ENCODE measurements around the gene PRRC1.
"Not testable (repeated sequence)": the region's sequence is repeated elsewhere in the genome, so short reads cannot be mapped to it uniquely, and the experiment has no call there.

Gene PRRC1

DNA sequence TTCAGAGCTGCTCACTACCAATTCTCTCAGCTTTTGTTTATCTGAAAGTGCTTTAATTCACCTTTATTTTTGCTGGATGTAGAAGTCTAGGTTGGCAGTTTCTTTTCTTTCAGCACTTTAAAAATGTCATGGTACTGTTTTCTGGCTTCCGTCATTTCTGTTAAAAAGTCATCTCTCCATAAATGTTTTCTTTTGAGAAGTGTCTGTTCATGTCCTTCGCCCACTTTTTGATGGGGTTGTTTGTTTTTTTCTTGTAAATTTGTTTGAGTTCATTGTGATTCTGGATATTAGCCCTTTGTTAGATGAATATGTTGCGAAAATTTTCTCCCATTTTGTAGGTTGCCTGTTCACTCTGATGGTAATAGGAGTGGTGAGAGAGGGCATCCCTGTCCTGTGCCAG lies 23.1 kb downstream of the PRRC1 start:
- DNase-seq (ENCODE audit: low read depth in 1 of 2, low spot score in 1 of 2) = not testable (repeated sequence)

DNA sequence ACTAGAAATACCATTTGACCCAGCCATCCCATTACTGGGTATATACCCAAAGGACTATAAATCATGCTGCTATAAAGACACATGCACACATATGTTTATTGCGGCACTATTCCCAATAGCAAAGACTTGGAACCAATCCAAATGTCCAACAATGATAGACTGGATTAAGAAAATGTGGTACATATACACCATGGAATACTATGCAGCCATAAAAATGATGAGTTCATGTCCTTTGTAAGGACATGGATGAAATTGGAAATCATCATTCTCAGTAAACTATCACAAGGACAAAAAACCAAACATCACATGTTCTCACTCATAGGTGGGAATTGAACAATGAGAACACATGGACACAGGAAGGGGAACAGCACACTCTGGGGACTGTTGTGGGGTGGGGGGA lies 27.8 kb downstream of the PRRC1 start:
- not testable (repeated sequence) for DNase-seq (ENCODE audit: low read depth in 1 of 2, low spot score in 1 of 2)

DNA sequence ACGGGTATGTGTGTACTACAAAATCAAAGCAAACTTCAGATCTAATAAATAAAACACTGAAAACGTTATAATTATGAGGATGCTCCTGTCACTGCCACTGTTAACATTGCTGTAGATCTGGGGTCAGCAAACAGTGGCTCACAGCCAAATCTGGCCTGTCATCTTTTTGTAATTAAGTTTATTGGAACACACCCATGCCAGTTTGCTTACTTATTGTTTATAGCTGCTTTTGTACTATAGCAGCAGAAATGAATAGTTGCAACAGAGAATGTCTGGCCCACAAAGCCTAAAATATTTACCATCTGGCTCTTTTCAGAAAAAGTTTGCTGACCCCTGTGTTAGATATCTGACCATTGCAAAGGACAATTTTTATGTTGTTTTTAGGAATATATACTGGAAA lies 32.1 kb downstream of the PRRC1 start:
- no peak for DNase-seq (ENCODE audit: low read depth in 1 of 2, low spot score in 1 of 2)

DNA sequence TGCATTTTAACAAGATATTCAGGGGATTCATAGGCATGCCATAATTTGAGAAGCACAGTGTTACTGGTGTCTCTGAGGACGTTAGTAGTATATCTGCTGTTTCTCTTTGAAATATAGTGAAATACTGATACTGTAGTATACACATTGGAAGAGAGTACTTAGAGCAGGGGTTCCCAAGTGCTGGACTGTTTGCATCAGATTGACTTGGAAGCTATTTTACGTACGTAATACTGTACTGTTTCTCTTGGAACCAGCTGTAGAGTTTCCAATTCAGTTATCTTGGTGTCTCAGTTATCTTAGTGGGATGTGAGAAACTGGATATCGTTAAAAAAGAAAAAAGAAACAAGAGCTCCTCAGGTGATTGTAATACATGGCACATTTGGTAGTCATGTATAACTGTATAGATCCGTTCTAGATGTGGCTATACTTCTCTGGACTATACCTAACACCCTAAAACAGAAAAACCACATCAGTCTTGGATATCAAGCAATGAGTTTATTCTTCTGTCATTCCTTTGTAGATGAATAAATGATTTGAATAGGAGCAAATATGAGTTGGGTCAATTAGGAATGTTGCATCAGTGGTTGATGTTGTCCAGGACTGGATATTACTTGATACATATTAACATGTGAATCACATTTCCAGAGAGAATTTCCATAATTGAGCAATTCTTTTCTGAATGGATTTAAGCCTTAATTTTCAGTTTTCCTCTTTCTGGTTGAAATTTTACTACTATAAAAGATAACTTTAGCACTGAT lies 33.4 kb downstream of the PRRC1 start:
- no peak for DNase-seq (ENCODE audit: low read depth in 1 of 2, low spot score in 1 of 2)

DNA sequence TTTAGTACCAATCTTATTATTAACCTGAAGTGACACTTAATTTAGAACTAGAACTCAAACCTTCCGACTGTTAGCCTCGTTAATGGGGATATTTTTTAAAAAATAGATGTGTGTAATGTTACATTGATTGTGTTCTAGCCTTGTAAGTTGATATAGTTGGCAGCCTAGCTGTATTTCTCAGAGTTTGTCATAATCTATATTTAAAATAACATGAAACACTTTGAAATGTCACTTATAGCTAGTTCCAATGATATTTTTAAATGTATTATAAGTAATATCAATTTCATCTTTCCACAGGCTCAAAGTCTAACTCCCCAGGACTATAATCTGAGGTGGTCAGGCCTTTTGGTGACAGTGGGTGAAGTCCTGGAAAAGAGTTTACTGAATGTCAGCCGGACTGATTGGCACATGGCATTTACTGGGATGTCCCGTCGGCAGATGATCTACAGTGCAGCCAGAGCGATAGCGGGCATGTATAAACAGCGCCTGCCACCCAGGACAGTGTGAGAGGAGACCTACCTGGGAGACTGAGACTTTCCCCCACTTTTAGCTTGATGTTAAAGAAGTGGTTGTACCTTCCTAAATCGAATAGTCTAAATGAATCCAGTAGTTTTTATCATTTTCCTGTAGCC lies 34.1 kb downstream of the PRRC1 start:
- DNase-seq (ENCODE audit: low read depth in 1 of 2, low spot score in 1 of 2) = no peak

DNA sequence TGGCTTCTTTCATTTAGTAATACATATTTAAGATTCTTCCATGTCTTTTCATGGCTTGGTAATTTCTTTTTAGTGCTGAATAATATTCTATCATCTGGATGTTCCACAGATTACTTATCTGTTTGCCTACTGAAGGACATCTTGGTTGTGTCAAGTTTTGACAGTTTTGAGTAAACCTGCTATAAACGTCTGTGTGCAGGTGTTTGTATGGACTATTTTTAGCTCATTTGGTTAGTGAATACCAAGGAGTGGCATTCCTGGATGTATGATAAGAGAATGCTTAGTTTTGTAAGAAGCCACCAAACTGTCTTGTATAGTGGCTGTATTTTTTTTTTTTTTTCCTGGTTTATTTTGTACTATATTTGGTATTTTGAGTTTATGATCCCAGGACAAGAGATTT lies 38.4 kb downstream of the PRRC1 start:
- DNase-seq (ENCODE audit: low read depth in 1 of 2, low spot score in 1 of 2) = no peak

DNA sequence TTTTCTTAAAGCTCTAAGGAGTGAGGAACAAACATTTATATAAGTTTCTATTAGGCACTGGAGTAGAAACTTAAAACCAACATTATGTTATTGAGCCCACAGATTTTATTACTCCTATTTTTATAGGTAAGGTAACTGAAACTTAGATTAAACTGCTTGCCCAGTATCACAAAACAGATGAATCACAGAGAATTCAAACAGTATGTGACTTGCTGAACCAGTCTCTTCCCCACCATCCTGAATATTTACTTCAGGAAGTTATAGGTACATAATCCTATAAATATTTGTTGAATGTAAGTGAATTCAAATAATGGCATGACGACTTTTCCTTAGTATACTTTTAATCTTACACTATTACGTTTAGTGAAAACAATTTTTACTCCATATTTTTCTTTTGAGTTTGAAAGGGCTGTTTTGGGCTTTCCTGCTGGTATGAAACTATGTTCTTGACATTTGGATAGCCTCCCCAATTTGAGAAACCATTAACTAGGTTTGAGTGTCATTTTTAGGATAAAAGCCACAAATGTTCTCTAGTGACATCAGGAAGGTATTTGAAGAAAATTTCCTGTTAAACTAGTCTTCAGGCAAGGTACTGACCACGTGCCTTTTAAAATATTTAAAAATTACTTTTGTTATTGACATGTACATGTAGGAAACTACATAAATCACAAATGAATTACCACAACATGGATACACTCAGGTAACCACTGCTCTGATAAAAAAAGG lies 39.3 kb downstream of the PRRC1 start:
- no peak for DNase-seq (ENCODE audit: low read depth in 1 of 2, low spot score in 1 of 2)

DNA sequence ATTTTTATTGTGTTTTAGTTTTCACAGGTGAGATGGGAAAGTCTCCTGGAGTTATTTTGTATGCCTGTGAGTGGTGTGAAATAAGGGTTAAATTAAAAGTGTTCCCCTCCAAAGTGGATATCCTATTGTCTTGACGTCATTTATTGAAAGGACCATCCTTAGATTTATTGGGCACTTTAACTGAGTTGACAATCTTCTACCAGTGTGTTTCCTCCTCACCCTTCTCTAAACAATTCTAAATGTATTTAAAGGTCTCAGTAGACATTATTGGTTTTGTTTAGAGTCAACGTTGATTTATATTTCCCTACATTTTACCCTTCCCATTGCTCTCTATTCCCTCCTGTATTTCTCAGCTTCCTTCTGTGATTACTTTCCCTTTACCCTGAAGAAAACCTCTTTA lies 40.8 kb downstream of the PRRC1 start:
- DNase-seq (ENCODE audit: low read depth in 1 of 2, low spot score in 1 of 2) = no peak

DNA sequence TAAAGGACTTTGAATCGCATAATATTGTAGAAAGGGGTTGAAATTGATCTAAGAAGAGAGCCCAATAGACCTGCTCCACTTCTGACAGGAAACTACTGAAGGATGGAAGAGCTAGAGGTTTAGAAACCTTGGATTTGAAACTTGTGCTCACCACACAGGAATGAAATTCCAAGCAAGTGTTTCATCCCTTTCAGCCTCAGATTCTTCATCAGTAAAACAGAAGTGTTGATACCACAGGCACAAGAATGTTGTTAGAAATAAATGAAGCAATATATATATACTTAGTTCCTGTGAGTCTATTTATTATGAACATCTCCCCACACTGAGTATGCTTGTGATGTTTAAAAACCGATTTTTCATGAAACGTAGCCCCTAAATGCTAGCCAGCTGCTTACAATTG lies 43.8 kb downstream of the PRRC1 start:
- DNase-seq (ENCODE audit: low read depth in 1 of 2, low spot score in 1 of 2) = no peak

DNA sequence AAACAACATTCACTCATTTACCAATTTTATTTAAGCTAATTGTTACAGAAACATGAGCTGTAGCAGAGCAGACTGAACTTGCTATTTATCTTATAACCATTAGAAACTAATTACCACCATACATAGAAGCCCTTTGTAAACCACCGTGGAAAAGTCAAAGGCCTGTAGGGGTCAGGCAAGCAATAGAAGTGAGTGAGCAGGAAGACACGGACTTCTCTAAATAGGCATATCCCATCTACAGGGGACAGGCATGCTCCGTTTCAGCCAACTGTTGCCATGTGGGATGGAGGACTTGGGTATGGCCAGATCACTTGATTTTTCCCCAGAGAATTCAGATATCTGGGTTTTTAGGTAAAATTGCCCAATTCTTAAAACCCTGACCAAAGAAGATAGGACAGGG lies 44.8 kb downstream of the PRRC1 start:
- DNase-seq (ENCODE audit: low read depth in 1 of 2, low spot score in 1 of 2) = no peak

DNA sequence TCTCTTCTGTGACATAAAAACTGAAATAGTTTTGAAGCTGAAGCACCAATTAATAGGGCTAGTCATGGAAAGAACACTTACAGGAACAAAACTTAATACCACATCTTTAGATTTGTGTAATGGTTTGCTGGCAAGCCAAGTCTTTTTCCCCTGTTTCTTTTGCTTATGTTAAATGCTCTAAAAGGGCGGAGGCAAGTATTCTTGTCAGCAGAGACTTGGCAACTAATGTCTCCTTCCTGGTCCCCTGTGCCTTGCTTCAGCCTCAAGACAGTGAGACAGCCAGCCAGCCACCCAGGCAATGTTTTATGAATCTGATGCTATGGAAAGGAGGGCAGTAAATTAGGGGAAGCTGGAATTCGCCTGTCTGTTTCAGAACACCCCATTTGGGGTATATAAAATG lies 45.7 kb downstream of the PRRC1 start:
- DNase-seq (ENCODE audit: low read depth in 1 of 2, low spot score in 1 of 2) = no peak

DNA sequence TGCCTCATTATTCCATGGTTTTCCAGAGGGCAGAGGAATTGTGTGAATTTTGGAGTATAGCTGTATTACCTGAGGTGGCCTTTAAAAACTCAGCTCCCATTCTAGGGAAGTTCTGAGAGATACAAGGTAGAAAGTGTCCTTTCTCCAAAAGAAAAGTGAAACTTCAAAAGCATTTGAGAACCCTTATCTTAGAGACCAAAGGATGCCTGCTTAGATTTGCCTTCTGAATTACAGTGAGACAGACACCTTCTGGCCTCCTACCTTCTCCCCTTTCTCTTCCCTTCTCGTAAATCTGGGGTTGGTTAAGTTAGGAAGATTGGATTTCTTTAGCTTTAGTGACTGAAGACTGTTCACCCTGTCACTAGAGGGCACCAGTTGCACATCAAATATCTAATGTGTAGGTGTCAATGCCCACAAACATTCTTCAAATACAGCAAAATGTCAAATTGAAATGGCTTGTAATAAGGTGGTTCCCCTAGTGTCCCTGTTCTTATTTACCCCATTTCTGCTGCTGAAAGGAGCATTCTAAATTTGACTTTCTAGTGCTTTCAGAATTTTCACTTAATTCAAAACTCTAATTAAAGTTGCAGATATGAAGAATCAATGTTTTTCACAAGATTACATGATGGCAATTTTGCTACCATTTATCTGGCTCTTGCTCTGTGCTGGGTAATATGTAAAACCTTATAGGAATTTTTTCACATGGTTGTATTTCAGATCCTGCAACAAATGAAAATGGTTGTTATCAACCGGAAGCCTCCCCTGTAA lies 46.7 kb downstream of the PRRC1 start:
- peak in 1 of 2 donors; percentile 33 for DNase-seq (ENCODE audit: low read depth in 1 of 2, low spot score in 1 of 2)

DNA sequence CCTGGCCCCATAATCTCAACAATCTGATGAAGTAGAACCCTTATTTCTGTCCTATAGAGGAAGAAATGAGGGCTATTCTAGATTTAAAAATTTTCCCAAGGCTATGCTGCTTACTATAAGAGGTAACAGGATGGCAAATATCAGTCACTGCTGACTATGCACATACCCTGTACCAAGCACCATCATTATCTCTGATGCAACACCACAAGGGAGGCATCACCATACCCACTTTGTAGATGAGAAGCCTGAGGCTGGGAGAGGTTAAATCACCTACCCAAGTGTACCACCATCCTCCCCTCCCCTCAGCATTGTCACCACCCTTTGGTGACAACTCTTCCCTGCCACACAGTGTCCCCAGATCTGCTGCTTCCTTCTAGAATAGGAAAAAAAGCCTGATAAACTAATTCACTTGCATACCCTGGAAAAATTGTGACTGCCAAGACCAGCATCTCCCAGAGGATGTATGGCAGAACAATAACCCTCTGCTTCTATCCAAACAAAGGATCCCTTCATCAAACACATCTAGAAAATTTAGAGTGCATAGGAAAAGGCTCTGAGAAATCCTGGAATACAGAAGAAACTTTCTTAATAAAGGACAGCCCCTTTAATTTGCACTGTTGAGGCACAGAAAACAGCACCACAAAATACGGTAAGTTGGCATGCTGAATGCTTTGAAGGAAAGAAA lies 48.3 kb downstream of the PRRC1 start:
- no peak for DNase-seq (ENCODE audit: low read depth in 1 of 2, low spot score in 1 of 2)

DNA sequence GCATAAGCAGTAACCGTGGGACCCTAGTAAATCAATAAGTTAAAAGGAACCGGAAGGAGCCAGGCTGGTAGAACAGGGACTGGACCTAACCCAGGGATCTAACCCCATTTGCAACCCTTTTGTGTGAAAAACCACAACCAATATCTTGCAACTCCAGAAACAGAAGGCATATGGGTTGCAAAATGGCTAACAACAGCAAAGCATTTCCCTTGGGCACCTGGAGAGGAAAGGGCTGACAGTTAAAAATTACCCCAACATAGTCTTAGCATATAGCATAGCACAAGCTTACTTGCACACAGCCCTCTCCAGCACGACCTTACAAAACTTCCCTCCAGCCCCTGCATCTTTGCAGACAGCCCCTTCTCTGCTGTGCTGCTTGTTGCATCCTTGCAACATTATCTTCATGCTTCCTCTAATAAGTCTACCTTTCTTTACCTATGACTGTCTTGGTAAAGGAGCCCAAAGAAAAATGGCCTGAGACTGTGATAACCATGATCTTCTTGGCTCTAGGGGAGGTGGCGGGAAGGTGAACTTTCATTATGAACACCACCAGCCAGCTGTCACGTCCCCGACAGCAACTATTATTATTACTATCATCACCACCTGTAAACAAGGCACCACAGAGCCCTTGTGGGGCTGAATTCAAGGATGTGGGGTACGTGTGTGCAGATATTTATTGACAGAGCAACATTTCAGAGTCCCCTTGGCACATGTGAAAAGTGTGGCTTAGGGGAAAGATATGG lies 49.8 kb downstream of the PRRC1 start:
- DNase-seq (ENCODE audit: low read depth in 1 of 2, low spot score in 1 of 2) = no peak

DNA sequence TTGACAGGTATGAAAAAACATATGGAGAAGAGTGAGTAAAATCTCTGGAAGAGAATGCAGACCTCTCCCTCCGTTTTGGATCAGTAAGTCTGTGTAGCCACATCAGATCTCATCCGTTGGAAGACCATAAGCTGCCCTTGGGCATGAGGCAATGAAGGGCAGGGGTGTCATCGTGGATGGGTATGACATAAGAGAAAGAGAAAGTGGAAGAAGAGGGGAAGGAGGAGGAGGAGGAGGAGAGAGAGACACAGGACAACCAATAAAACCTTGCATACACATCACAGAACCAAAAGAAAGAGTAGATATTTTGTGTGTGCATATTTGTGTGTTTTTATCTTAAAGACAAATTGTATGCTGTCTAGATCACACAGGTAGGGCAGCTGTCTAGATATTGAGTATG lies 50.7 kb downstream of the PRRC1 start:
- no peak for DNase-seq (ENCODE audit: low read depth in 1 of 2, low spot score in 1 of 2)

DNA sequence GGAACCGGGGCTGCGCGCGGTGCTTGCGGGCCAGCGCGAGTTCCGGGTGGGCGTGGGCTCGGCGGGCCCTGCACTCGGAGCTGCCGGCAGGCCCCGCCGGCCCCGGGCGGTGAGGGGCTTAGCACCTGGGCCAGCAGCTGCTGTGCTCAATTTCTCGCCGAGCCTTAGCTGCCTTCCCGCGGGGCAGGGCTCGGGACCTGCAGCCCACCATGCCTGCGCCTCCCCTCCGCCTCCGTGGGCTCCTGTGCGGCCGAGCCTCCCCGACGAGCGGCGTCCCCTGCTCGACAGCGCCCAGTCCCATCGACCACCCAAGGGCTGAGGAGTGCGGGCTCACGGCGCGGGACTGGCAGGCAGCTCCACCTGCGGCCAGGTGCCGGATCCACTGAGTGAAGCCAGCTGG lies 52.0 kb downstream of the PRRC1 start:
- DNase-seq (ENCODE audit: low read depth in 1 of 2, low spot score in 1 of 2) = not testable (repeated sequence)

DNA sequence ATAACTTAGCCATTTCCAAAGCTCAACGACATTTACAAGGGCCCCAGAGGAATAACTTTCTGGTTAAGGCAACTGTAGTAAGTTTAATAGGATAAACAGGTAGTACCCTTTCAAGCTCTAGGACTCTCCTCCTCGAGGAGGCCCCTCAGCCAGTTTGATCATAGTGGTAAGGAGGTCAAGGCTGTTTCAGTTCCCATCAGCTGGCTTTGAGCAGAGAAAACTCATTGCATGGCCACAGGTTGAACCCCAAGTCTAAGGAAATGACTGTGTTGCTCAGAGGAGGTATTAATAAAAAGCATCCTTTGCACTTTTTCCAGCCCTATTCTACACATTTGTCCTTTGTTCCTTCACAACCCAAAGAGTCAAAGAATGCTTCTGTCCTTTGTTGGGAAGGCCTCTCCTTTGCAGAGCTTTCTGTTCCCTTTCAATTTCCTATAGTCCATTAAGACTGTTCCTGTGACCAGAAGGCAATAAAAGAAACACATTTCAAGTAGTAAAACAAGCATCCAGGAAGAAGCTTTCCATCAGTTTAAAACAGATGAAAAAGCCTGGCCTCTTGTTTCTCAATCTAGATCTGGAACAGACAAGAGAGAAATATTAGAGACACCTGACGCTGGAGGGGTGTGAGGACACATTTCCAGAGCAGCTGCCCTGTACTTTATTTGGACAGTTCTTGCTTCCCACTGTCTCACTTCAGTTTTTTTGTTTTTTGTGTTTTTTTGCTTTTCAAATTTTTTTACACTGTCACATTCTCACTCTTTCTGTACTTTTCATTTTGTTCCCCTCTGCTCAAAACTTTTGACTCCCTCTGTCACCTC lies 54.1 kb downstream of the PRRC1 start:
- no peak for DNase-seq (ENCODE audit: low read depth in 1 of 2, low spot score in 1 of 2)

DNA sequence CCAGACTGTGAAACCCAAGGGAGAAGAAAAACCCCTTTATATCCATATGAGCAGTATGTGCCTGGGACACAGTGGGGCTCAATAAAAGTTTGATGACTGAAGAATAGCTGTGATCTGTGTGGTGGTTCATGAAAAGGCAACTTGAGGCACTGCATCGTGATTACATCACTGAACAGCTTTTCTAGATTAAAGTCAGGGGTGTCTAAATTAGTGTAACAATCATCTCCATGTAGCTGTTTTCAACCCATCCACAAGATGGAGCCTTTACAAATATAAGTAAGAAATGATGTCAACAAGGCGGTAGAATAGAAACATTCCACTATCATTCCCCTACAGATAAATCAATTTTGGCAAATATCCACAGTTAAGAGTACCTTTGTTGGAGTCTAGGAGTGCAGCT lies 55.5 kb downstream of the PRRC1 start:
- DNase-seq (ENCODE audit: low read depth in 1 of 2, low spot score in 1 of 2) = no peak

DNA sequence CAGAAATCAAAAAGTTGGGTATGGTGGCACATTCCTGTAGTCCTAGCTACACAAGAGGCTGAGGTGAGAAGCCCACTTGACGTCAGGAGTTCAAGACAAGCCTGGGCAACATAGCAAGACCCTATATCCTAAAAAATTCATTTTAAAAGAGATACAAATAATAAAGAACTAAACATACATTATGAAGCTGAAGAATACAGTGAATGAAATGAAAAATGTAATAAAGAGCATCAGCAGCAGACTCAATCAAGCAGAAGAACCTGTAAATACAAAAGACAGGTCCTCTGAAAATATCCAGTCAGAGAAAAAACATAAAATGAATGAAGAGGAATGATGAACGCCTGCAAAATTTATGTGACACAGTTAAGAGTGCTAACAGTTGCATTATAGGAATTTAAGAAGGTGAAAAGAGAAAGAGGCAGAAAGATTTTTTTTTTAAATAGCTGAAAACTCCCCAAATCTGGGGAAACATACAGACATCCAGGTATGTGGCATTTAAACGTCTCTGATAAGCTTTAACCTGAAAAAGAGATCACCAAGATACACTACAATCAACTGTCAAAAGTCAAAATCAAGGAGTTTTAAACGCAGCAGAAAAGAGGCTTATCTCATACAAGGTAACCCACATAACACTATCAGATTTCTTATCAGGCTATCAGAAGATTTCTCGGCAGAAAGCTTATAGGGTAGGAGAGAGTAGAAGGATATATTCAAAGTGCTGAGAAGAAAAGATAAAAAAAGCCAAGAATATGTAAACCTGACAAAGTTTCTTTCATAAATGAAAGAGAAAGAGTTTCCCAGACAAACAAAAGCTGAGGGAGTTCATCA lies 57.6 kb downstream of the PRRC1 start:
- no peak for DNase-seq (ENCODE audit: low read depth in 1 of 2, low spot score in 1 of 2)
